Stimulated activated CD8-positive, alpha-beta memory T cell treated with anti-CD3 and anti-CD28 coated beads, Interleukin-2, amount 100 ng/mL, for 48 hours (primary cell): ENCODE data around the gene SMIM43.

Source experiments
- DNase-seq, 2 donors: peaks; one replicate each; pipeline ENCODE4 v3.0.0-alpha.2; 2020; ENCODE audit warnings: low read depth in 2 of 2

SMIM43 gene

GRCh38 chr4:121764702-121765367 lies at the start of gene SMIM43:
Gene SMIM43, minus strand, starts transcription at chr4:121765164. Its CDS starts 59 bp downstream, at chr4:121765105.
- no peak for DNase-seq

- no peak for DNase-seq
Measured at GRCh38 chr4:121814756-121815155, 49.8 kb upstream of the SMIM43 start.

GRCh38 chr4:121811122-121811521 lies 46.2 kb upstream of the SMIM43 start:
- DNase-seq: no peak

GRCh38 chr4:121806411-121806810 lies 41.4 kb upstream of the SMIM43 start:
- DNase-seq: no peak

- DNase-seq: no peak
Measured at GRCh38 chr4:121801715-121802075, 36.7 kb upstream of the SMIM43 start.

DNA sequence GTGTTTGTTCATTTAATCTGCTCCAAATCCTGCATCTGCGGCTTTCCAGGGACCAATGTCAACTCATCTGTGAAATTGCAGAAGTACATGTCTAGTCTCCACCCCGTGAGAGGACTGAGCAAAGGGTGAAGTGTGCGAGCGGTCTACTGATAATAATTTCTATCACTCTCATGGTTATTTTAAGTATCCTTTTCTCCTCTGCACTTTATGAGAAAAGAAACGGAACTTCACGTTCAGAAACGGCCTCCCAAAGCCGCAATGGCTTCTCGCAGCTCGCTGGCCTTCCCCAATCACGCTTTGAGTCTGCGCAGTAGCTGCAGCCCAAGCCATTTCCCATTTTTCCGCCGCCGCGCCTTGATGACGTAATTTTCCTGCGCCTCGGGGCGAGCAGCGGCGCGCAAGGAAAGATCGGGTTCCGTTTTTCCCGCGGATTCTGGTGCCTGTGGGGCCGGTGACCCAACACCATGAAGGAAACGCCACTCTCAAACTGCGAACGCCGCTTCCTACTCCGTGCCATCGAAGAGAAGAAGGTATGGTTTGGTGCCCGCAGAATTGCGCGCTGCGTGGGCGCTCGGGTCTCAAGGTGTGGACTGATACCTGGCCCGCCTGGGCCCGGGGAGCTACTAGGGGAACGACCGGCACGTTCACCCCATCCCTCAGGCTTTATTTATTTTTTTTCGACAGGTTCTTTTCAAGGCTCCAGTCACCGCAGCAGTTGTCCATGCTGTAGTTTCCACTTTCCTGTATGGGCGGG lies 36.2 kb upstream of the SMIM43 start, which contains the start of gene EXOSC9:
Gene EXOSC9, plus strand, starts transcription at position 363 of the 754 bp plus-strand sequence. Its CDS starts 102 bp downstream, at position 465.
- peak; percentile 86 to 90 for DNase-seq

DNA sequence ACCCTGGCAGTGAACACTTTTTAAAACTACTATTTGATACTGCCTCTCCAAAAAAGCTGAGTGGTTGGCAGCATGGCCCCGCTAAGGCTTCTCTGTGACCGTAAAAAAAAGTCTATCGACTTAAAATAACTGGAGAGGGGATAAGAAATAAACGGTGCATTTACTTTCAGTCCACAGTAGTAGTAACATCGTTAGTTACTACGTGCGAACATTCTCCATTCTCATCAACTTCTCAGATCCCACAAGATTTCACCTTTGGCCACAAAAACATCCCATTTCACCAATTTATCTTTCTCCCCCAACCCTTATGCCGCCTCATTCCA lies 35.6 kb upstream of the SMIM43 start:
- no peak for DNase-seq

GRCh38 chr4:121799867-121800501 lies 35.0 kb upstream of the SMIM43 start:
- no peak for DNase-seq

- DNase-seq: no peak
Measured at GRCh38 chr4:121799208-121799823, 34.4 kb upstream of the SMIM43 start.

DNA sequence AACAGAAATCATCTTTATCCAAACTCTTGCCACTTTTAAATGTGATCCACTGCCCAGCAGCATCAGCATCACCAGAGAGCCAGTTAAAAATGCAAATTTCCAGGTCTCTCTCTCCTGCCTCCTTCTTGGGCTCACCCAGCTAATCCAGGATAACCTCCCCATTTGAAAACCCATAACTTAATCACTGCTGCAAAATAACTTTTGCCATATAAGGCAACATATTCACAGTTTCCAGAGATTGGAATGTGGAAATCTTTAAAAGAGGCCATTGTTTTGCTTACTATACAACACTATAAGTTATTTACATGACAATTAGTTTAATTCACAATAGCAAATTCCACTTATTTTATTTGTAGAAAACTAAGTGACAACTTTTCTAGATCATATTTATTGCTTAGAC lies 31.3 kb upstream of the SMIM43 start:
- DNase-seq: no peak

DNA sequence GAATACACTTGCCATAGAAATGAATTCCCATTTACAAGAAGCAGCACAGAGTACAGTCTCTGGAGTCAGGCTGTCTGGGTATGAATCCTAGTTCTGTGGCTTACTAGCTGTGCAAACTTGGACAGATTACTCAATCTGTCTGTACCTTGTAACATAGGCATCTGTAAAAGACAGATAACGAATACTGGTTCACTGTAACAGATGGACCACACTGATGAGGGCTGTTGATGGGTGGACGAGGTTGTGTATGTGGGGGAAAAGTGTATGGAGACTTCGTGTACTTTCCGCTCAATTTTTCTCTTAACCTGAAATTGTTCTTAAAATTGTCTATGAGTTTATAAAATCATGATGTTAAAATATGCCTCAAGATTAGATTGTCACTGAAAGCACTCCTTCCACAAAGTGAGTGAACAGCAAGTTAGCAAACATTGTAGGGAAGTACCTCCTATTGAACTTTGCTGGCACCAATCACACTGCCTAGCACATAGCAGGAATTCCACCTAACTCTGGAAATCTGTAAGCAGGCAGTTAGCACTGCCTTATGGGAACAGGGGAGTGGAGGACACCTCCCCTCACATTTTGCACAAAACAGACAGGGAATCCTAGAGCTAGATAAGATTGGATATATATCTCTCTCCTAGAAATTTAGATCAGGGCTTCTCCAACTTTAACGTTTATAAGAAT lies 29.7 kb upstream of the SMIM43 start:
- no peak for DNase-seq

DNA sequence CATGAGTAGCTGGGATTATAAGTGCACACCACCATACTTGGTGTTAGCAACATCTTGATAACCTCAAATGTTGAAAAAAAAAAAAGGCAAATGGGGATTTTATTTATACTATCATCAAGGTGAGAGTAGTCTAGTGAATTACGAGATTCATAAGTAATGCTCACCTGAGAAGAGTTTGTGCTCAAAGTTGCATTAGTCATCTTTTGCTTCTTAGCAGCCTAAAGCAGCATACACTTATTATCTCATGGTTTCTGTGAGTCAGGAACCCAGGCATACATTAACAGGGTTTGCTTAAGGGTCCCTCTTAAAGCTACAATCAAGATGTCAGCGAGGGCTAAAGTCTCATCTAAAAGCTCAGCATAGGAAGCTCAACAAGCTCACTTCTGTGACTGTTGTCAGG lies 28.0 kb upstream of the SMIM43 start:
- no peak for DNase-seq

- no peak for DNase-seq
Measured at GRCh38 chr4:121791481-121791880, 26.5 kb upstream of the SMIM43 start.

GRCh38 chr4:121790976-121791375 lies 26.0 kb upstream of the SMIM43 start:
- DNase-seq: no peak

- no peak for DNase-seq
Measured at GRCh38 chr4:121789960-121790829, 25.2 kb upstream of the SMIM43 start.

- DNase-seq: no peak
Measured at GRCh38 chr4:121789455-121789854, 24.5 kb upstream of the SMIM43 start.

DNA sequence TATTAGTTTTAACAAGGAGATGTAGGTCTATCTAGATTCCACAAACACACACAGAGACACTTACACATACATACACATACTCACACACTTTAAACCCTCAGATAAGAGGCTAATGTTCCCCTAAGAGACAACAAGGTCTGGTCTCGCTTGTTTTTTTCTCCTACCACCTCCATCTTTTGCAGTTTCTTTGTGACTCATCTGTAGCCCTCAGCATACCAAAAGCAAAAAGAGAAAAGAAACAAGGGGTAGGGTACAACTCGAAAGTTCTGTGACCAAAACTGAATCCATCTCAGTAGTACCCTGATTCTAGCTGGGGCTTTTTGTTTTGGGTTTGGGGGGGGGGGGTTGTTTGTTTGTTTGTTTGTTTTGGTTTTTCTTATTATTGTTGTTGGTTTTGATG lies 23.9 kb upstream of the SMIM43 start:
- DNase-seq: no peak

DNA sequence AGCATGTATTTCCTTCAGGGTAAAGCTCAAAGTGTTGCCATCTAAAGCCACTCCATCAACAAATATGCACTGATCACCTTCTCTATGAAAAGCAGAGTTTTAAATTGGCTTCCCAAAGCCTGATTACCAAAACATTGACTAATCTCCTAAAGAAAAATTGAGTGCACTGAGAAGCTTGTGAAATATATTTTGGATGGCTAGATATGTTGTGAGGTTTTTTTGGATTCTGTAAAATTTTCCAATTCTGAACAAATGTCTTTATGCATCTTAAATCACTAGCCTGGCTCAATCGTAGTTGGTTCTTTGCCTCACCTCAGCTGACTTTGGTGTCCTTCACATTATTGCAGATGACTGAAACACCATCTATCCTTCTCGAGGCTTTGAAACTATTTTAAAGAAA lies 21.3 kb upstream of the SMIM43 start:
- no peak for DNase-seq

DNA sequence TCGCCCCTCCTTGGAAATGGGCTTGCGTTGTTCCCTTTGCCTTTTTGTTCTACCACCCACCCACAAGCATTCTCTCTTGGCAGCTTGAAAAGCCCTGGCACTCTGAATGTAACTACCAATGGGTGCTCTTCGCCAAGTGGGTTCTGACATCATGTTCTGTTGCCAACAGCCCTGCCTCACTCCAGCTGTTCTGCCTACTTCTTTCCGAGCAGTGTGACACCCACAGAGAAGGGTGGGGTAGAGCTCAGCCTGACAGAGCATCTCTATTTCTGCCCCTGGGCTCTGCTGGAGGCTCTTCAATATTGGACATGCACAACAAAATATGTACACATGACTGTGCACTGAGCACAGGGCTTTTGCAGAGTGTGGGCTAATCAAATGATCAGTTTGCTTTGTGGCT lies 20.5 kb upstream of the SMIM43 start:
- DNase-seq: no peak

DNA sequence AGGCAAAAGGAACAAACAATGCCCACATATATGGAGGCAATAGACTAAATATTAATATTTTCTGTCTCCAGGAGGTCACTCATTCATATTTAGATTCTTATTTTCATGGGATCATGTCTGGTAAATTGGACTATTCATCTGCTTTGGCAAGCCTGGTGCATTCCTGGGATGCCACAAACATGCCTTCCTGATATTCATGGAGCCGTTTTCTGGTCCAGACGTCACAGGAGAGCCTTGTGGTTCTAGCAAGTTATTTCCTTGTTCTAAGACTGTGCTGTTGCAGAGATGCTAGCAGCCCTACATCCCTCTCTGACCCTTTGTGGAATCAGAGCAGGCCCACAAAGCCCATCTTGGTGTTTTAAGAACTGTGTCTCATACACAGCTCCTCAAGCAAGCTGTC lies 20.0 kb upstream of the SMIM43 start:
- DNase-seq: no peak

GRCh38 chr4:121784401-121784800 lies 19.4 kb upstream of the SMIM43 start:
- no peak for DNase-seq
